HCT116 (cell line): ENCODE data around the gene SLC25A39. TPM values are rescaled to one million over a fixed set of nuclear protein-coding genes. Genes with fewer than 3 reads are reported as not detected.
A peak's percentile ranks its signal among the peaks of the same experiment; 100 is the strongest.

Source experiments
- ATAC-seq: fragments of 200-7000 bp; cut with Tn5 transposase; 2 replicates; pipeline ENCODE4 v1.9.1; 2020; ENCODE audit warnings: mild to moderate bottlenecking, moderate library complexity
- BruUV-seq: library from RNA; stranded (reverse); fragments of 400-500 nt; replicated peaks from 2 replicates; lab custom pipeline; 2021; lab: Mats Ljungman, UMichigan
- CTCF ChIA-PET: fragments of 300-600 bp; sonication (Branson Sonifier 250); formaldehyde crosslinking; loops from one replicate; lab custom pipeline; 2021; ENCODE audit warnings: antibody characterized with exemption; lab: Charles Lee
- POLR2A ChIA-PET: fragments of 300-600, 350-600 bp; sonication (Branson Sonifier 250); formaldehyde crosslinking; loops from one replicate; lab custom pipeline; 2021; ENCODE audit warnings: antibody characterized with exemption; lab: Charles Lee
- RAD21 ChIA-PET, 2 experiments: fragments of 300-600 bp; sonication (Branson Sonifier 250); formaldehyde crosslinking; loops; one replicate each; lab custom pipeline; 2023; ENCODE audit warnings: low total read pairs in 2 of 2; ENCODE audit not compliant: uncharacterized antibody in 2 of 2, unreplicated experiment in 2 of 2, low non-redundant PET in 1 of 2; lab: Charles Lee
- DNase-seq: peaks from one replicate; pipeline ENCODE4 v3.0.0-alpha.2; 2010; ENCODE audit warnings: low read depth, low spot score
- H2AFZ ChIP-seq: fragments of 200-600 bp; shearing (Covaris generic), sonication (generic); 2 replicates; pipeline ENCODE4 v1.6.1; 2017; ENCODE audit warnings: low read depth, mixed run types, mixed read lengths, antibody characterized with exemption, low read length; ENCODE audit not compliant: poor library complexity, severe bottlenecking
- H3K27ac ChIP-seq: 2 replicates; pipeline ENCODE4 v1.5.1; 2012; ENCODE audit warnings: low read depth, low read length
- H3K27me3 ChIP-seq: fragments of 200-600 bp; sonication (generic); 2 replicates; pipeline ENCODE4 v1.6.1; 2016; ENCODE audit warnings: mixed run types, low read length, mixed read lengths; ENCODE audit not compliant: insufficient read depth
- H3K36me3 ChIP-seq, 2 experiments: fragments of 200-500 bp in 1 of 2; fragments of 200-600 bp in 1 of 2; sonication (Bioruptor generic) in 1 of 2; sonication (generic) in 1 of 2; 2 replicates each; pipeline versions ENCODE4 v1.5.1 to v1.6.1; 2014 to 2016; ENCODE audit warnings: low read length in 2 of 2, inconsistent platforms in 1 of 2, mixed read lengths in 1 of 2, mixed run types in 1 of 2; ENCODE audit not compliant: insufficient read depth in 2 of 2, control insufficient read depth in 1 of 2
- H3K4me1 ChIP-seq, 2 experiments: fragments of 200-600 bp in 1 of 2; sonication (generic) in 1 of 2; 2 replicates each; pipeline versions ENCODE4 v1.5.1 to v1.6.1; 2012 to 2017; ENCODE audit warnings: low read length in 2 of 2, inconsistent platforms in 1 of 2, mild to moderate bottlenecking in 1 of 2, mixed read lengths in 1 of 2, mixed run types in 1 of 2, moderate library complexity in 1 of 2; ENCODE audit not compliant: insufficient read depth in 2 of 2, control insufficient read depth in 1 of 2
- H3K4me2 ChIP-seq: fragments of 200-600 bp; sonication (generic); 2 replicates; pipeline ENCODE4 v1.6.1; 2017; ENCODE audit warnings: mixed run types, low read length, mixed read lengths
- H3K4me3 ChIP-seq, 2 experiments: fragments of 200-600 bp in 1 of 2; sonication (generic) in 1 of 2; replicated peaks in 1 of 2; 2 replicates each; pipeline ENCODE4 v1.5.1; 2011 to 2016; ENCODE audit warnings: low read length in 2 of 2, control low read depth in 1 of 2, low read depth in 1 of 2, mild to moderate bottlenecking in 1 of 2, mixed read lengths in 1 of 2, mixed run types in 1 of 2
- H3K79me2 ChIP-seq: fragments of 200-600 bp; sonication (generic); 2 replicates; pipeline ENCODE4 v1.6.1; 2017; ENCODE audit warnings: mild to moderate bottlenecking, mixed run types, low read length, moderate library complexity, mixed read lengths; ENCODE audit not compliant: insufficient read depth
- H3K9ac ChIP-seq: fragments of 200-600 bp; sonication (generic); 2 replicates; pipeline ENCODE4 v1.6.1; 2016; ENCODE audit warnings: low read length, mixed read lengths
- H3K9me2 ChIP-seq: fragments of 200-600 bp; sonication (generic), shearing (Covaris generic); 2 replicates; pipeline ENCODE4 v1.6.1; 2017; ENCODE audit warnings: mixed run types, mild to moderate bottlenecking, moderate library complexity; ENCODE audit not compliant: insufficient read depth
- H3K9me3 ChIP-seq, 2 experiments: fragments of 200-500 bp in 1 of 2; fragments of 200-600 bp in 1 of 2; sonication (Bioruptor generic) in 1 of 2; sonication (generic) in 1 of 2; 2 replicates each; pipeline ENCODE4 v1.6.1; 2014 to 2017; ENCODE audit warnings: low read length in 2 of 2, mixed read lengths in 2 of 2, inconsistent platforms in 1 of 2, low read depth in 1 of 2, mild to moderate bottlenecking in 1 of 2, mixed run types in 1 of 2, moderate library complexity in 1 of 2; ENCODE audit not compliant: control insufficient read depth in 1 of 2, insufficient read depth in 1 of 2
- H4K20me1 ChIP-seq: fragments of 200-600 bp; sonication (generic), shearing (Covaris generic); 2 replicates; pipeline ENCODE4 v1.6.1; 2017; ENCODE audit warnings: mixed run types, mild to moderate bottlenecking, moderate library complexity; ENCODE audit not compliant: insufficient read depth
- CBX3 ChIP-seq: IDR thresholded peaks from 2 replicates; pipeline ENCODE4 v1.6.1; 2012; ENCODE audit warnings: low read depth
- EZH2 ChIP-seq: fragments of 200-600 bp; sonication (generic); IDR thresholded peaks from 2 replicates; pipeline ENCODE4 v1.6.1; 2017; ENCODE audit warnings: antibody characterized with exemption, mixed run types
- POLR2AphosphoS5 ChIP-seq: IDR thresholded peaks from 2 replicates; pipeline ENCODE4 v1.6.1; 2011; ENCODE audit warnings: mild to moderate bottlenecking, low read depth, low read length, moderate library complexity
- RAD21 ChIP-seq: IDR thresholded peaks from 2 replicates; pipeline ENCODE4 v1.6.1; 2012; ENCODE audit warnings: low read depth, mild to moderate bottlenecking
- SP1 ChIP-seq: IDR thresholded peaks from 2 replicates; pipeline ENCODE4 v1.6.1; 2012; ENCODE audit warnings: low read depth
- intact Hi-C: fragments of 100-400 bp; cut with micrococcal nuclease; formaldehyde crosslinking; loops from 2 replicates; pipeline ENCODE4 v1.10.0; 2022
- total RNA-seq: library from RNA; stranded (reverse); gene quantifications from one replicate; pipeline ENCODE4 v1.2.1, GENCODE V29; 2021; ENCODE audit not compliant: unreplicated experiment
- TF ChIP-seq, protein P1 (sequence below), 3 experiments: fragments of 200-600 bp in 1 of 3; sonication (generic) in 1 of 3; IDR thresholded peaks in 2 of 3; conservative IDR thresholded peaks in 1 of 3; 2 replicates each; pipeline ENCODE4 v1.5.1; 2012 to 2017; ENCODE audit warnings: low read depth in 2 of 3, low read length in 2 of 3, antibody characterized with exemption in 1 of 3, borderline replicate concordance in 1 of 3, control low read depth in 1 of 3, mild to moderate bottlenecking in 1 of 3, mixed read lengths in 1 of 3, mixed run types in 1 of 3, moderate library complexity in 1 of 3; ENCODE audit not compliant: insufficient read depth in 1 of 3

SLC25A39 gene
- total RNA-seq, 1 experiment from 2014 or later = 326 TPM

DNA sequence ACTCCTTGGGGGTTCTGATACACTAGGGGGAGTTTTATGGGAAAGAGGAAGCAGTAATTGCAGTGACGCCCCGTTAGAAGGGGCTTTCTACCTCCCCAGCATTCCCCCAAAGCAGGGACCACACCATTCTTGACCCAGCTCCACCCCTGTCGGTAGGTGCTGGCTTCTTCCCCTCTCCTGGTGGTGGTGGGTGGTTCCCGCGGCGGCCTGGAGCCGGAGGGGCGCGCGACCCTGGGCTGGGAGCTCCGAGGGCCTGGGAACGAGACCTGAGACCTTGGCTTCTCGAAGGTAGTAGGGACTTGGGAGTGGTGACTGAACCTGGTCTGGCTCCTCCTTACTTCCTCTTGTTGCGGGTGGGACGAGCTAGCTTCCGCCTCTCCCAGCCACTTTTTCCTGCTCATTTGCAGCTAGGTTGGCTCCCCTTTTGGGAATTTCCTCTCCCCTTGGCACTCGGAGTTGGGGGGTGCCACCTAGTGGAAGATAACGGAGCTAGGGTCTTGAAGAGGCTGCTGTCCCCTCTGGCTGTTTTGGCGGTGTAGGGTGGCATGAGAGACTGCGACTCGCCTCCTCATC lies 20.9 kb upstream of the SLC25A39 start:
- Histone ChIP-seq H3K4me3 (peak overlapping the region; percentile 74 to 97), H3K4me2 (peak overlapping the region; percentile 90), H3K9ac (peak overlapping the region; percentile 71), H3K9me2 (no peaks in the 10 kb centered on the region), H3K4me1 (peaks cover 4 to 18% of the 10 kb centered on the region in 2 experiments; a peak in 3 of 4 replicates), H4K20me1 (no peaks in the 10 kb centered on the region), H3K9me3 (no peaks in the 10 kb centered on the region), H3K36me3 (no peaks in the 10 kb centered on the region; a peak in 1 of 4 replicates), H3K27ac (peak overlapping the region; percentile 67), H3K79me2 (no peaks in the 10 kb centered on the region), H3K27me3 (no peaks in the 10 kb centered on the region), H2AFZ (no peak overlapping the region)
- ChIA-PET RAD21 (interaction anchor here in 1 of 2 experiments (0.6 kb wide), 1 partner anchor 262 kb away, joined by 4 read pairs; no protein-coding TSS in a partner anchor), POLR2A (interaction anchor here (0.6 to 1.7 kb wide), 12 partner anchors 12 to 818 kb away, joined by 3 to 7 read pairs (median 4); partner anchors contain the start of genes SLC25A39 and TMUB2), CTCF (interaction anchor here (0.9 to 3.3 kb wide), 15 partner anchors 13 to 402 kb away, joined by 3 to 19 read pairs (median 6); partner anchors contain the start of genes FAM171A2, SLC25A39 and TMUB2)
- ATAC-seq (peak; percentile 53), DNase-seq (peak; percentile 57)
- BruUV-seq = TSS peak; percentile 77
- no peak for TF ChIP-seq POLR2AphosphoS5
- TF ChIP-seq RAD21 = peak; percentile 81
- no peak for TF ChIP-seq EZH2
- TF ChIP-seq CBX3 = no peak
- TF ChIP-seq SP1 = no peak
- TF ChIP-seq, protein P1, sequence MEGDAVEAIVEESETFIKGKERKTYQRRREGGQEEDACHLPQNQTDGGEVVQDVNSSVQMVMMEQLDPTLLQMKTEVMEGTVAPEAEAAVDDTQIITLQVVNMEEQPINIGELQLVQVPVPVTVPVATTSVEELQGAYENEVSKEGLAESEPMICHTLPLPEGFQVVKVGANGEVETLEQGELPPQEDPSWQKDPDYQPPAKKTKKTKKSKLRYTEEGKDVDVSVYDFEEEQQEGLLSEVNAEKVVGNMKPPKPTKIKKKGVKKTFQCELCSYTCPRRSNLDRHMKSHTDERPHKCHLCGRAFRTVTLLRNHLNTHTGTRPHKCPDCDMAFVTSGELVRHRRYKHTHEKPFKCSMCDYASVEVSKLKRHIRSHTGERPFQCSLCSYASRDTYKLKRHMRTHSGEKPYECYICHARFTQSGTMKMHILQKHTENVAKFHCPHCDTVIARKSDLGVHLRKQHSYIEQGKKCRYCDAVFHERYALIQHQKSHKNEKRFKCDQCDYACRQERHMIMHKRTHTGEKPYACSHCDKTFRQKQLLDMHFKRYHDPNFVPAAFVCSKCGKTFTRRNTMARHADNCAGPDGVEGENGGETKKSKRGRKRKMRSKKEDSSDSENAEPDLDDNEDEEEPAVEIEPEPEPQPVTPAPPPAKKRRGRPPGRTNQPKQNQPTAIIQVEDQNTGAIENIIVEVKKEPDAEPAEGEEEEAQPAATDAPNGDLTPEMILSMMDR (IDR thresholded peaks at IDR 0.05 in 2 of 3, conservative IDR thresholded peaks at IDR 0.05 in 1 of 3; ENCODE audit: borderline replicate concordance in 1 of 3, insufficient read depth in 1 of 3, low read depth in 2 of 3, low read length in 2 of 3) = peak; percentile 56 to 78 (median 60)
- intact Hi-C loops = no loop called here
